ENCODE results near the gene FAM98B.

FAM98B gene

DNA sequence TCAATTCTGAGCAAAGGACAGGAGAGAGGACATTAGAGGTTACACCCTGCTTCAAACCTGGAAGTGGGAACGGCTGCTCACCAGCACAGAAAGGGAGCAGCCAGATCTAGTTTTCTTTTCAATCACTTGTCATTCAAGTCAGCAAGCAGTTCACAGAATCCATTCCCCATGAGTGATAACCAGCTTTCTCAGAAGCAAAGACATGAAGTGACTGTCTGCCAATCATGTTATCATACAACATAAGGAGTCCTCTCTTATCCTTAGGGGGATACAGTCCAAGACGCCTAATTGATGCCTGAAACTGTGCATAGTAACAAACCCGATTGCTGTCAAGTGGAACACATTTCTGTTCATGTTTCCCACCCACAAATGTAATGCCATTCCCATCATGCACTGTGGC, 54.7 kb downstream of the FAM98B start:
- DNase-seq (ENCODE audit: low read depth): no peak

GRCh38 chr15:38509152-38509551, 55.2 kb downstream of the FAM98B start:
- DNase-seq (ENCODE audit: low read depth): no peak

DNA sequence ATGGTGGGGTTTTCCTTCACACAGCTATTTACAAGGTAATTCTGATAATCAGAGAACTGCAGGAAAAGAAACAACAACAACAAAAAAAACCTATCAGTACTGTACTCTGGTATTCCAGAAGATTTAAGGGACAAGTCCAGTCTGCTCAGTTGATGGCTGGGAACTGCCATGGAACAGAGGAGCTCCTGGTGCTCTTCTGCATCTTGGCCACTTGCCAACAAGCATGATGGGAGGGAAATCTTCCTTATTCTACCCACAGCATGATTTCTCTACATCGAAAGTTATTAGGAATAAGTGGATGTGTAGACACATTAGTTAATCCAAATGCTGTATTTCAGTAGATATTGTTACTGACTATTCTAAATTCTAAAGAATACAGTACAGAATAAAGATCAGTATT, 59.0 kb downstream of the FAM98B start:
- no peak for DNase-seq (ENCODE audit: low read depth)

DNA sequence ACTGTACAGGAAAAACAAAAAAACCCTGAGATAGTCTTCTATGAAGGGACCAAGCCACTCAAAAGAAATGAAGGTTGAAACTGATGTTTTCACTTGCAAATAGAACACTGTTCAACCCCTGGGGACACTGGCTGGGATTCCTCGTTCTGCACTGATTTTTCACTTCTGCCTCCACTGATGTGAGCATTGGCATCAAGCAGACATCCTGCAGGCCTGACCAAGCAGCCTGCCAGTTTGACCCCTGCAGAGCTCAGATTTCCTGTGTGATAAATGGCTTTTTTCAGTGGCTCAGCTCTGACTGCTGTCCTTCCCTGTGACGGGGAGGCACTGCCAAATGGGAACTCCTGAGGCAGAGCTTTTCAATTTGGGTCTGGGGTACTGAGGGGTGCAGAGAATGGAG, 60.7 kb downstream of the FAM98B start:
- DNase-seq (ENCODE audit: low read depth): no peak

GRCh38 chr15:38516626-38517025, 62.7 kb downstream of the FAM98B start:
- DNase-seq (ENCODE audit: low read depth): no peak

DNA sequence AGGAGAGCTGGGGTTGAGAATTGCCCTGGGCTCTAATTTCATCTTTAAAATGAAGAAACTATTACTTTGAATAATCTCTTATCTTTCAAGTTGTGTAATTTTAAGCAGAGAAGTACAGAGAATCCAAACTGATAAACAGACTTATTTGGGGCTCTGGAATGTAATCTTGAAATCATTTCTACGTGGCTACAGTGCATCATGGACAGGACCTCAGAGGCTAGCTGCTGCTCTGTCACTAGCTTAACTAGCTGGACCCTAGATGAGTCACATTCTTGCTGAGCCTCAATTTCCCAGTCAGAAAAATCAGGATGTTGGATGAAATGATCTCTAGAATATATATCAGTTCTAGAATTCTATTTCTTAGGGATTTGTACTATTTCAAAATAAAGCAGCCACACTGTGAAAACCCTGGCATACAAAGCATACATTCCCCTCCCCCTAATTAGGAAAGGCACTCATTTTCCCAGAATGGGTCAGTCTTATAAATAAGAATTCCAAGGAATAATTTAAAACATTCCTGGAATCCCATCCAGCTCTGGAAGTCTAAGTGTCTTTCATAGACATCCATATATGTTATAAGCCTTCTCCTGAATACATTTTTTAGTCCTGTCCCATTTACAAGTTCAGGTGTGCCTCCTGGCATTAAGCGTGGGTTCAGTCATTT, 63.5 kb downstream of the FAM98B start:
- no peak for DNase-seq (ENCODE audit: low read depth)

DNA sequence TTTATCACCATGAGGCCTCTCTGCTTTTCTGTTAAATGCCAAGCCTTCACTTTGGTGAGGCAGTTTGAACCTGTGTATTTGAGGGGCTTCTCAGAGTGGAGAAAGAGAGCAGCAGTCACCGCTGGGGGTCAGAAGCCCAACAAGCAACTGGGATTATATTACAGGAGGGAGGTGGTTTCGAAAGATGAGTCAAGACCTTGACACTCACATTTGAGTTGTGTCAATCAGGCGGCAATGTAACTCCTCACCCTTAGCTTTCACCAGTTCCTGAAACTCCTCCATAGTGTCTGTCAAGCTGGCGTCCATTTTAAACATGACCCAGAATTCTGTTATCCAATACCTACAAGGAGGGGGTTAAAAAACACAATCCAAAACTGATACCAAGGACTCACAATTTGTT, 64.2 kb downstream of the FAM98B start:
- DNase-seq (ENCODE audit: low read depth): no peak

- DNase-seq (ENCODE audit: low read depth): no peak
These were observed 66.1 kb downstream of the FAM98B start for GRCh38 chr15:38520035-38520434.

GRCh38 chr15:38521316-38521715, 67.4 kb downstream of the FAM98B start:
- no peak for DNase-seq (ENCODE audit: low read depth)

- no peak for DNase-seq (ENCODE audit: low read depth)
These were observed 69.0 kb downstream of the FAM98B start for GRCh38 chr15:38522922-38523321.

DNA sequence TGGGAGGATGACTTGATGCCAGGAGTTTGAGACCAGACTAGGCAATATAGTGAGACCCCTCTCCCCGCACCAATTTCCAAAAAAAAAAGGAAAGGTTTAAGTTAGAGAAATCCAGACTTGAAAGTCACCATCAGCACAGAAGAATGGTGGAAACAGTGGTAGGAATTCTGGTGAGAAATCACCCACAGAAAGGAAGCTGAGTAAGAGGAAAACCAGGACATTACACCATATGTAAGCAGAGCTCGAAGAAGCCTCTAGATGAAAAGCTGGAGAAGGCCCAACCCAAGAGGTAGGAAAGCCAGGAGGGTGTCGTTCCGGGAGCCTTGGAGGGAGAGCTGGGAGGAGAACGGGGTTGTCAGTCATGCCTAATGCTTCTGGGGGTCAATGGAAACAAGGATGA, 70.2 kb downstream of the FAM98B start:
- no peak for DNase-seq (ENCODE audit: low read depth)

DNA sequence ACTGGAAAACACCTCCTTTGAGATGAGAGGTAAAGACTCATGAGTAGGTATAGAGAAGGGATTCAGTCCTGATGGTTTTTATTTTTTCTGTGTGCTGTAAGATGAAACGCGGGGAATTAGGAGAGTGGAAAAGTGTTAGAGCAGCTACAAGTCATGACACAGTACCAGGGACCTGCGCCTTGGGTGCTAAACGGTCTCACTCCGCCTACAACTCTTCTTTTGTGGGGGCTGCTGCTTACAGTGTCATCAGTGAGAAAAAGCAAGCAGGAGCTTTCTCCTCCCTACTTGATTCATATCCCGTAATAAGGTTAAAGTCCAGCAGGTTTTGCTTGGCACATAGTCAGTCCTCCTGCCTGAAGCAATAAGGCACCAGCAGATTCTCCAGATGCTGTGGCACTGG, 71.6 kb downstream of the FAM98B start:
- DNase-seq (ENCODE audit: low read depth): no peak

DNA sequence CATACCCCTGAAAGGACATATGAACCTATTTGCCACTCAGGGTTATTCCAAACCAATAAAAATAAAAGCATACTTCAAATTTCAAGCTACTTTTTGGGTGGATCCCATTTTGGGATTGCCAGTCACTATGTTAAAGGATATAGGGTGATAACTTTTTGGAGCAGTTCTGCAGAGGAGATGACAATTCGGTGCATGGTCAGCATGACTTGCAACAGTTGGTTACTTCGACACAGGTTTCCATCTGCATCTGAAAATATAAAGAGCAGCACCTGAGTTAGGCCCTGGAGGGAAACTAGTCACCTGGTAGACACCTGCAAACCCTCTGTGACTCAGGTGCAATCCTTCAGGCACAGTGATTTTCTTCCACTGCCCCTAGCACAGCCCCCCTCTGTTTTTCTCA, 72.2 kb downstream of the FAM98B start:
- no peak for DNase-seq (ENCODE audit: low read depth)

GRCh38 chr15:38528294-38528693, 74.4 kb downstream of the FAM98B start:
- no peak for DNase-seq (ENCODE audit: low read depth)

GRCh38 chr15:38530113-38530512, 76.2 kb downstream of the FAM98B start:
- DNase-seq (ENCODE audit: low read depth): no peak

DNA sequence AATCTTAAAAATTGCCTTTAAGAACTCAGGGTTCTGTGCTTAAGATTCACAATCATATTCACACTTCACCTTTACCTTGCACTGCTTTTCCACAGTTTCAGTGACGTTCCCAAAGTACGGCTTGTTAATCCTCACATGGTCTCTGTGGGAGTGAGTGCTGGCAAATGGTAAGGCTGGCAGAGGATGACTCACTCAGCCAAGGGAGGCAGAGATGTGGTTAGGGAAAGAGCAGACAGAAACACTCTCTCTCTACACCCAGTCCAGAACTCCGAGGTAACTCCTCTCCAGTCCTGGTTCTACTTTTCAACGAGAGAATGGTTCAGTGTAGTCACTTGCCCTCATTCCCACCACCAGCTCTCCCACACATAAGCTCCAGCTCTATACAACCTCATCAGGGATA, 77.6 kb downstream of the FAM98B start:
- DNase-seq (ENCODE audit: low read depth): no peak

- no peak for DNase-seq (ENCODE audit: low read depth)
These were observed 78.8 kb downstream of the FAM98B start for GRCh38 chr15:38532728-38533127.

DNA sequence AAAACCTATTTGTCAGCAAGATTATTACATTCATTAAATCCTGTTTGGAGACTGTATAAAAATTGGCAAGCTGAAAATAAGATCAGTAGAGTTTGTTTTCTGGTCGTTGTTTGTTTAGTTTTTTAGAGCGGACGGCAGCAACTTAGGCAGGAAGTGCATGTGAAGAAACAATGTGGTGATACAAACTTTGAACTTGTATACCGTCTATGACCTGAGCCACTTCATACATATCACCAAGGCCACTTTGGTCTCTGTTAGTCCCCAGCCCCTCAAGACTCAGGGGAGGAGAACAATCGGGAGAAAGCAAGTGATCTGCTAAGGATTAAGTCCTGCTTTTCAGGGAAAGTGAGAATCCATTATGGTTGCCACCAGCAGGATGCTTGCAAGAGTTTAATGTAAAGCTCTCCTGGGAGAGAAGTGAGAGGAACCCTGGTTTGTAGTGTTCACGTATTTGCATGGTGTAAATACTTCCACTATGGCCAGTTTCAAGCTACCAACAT, 79.5 kb downstream of the FAM98B start:
- DNase-seq (ENCODE audit: low read depth): no peak

- no peak for DNase-seq (ENCODE audit: low read depth)
These were observed 80.0 kb downstream of the FAM98B start for GRCh38 chr15:38533926-38534325.

DNA sequence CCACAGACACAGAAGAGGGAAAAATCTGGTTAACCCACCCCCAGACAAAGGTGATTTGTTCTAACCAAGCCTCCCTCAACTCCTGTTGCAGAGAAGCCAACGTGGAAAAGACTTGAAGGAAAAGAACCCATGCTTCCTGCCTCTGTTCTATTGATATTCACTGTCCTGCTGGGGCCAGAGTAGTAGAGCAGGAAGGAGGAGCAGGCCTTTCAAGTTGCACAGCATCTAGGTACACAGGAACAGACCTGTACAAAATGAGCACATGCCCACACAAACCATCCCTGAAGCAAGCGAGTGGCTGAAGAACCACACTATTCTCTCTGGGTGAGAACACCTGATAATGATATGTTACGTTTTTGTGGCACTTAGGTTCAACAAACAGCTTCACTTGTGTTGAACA, 80.8 kb downstream of the FAM98B start:
- DNase-seq (ENCODE audit: low read depth): no peak

DNA sequence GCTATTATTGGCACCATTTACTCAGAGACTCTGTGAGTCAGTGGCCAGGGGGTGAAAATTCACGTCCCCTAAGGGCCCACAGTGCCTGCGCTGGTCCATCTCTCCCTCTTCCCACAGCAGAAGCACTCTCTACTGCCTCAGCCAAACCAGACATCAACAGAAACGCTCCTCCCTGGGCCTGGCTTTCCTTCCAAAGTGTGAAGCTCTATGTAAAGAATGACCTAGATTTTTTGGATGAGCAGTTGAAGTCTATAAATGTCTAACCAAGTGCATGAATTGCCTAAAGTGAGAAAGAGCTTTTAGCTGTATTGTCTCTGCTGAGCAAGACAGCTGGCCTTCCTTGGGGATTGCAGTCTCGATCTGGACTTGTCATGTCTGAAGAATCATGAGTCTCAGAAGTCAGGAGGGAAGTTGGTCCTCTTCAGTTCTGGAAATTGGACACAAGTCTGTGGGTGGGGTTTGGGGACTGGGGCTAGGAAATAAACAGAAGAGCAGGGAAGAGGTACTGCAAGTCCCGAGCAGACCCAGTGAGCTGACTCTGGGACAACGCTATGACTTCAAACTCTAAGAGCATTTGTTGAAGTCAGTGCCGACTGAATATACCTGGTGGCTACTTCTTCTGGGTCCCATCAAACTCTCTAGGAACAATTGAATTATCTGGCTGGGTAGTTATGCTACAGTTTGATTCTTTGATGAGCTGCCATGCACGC, 81.7 kb downstream of the FAM98B start:
- DNase-seq (ENCODE audit: low read depth): no peak

GRCh38 chr15:38536201-38536676, 82.3 kb downstream of the FAM98B start:
- DNase-seq (ENCODE audit: low read depth): no peak
